ENCODE results near the gene ZKSCAN8. TPM values are rescaled to one million over a fixed set of nuclear protein-coding genes. Genes with fewer than 3 reads are reported as not detected.

Gene ZKSCAN8
- total RNA-seq, 4 donors from 2014 or later: 19.8 to 38.4 (median 24.8) TPM

GRCh38 chr6:28172006-28172405, 30.3 kb downstream of the ZKSCAN8 start:
- TF ChIP-seq POLR2A (IDR thresholded peaks at IDR 0.05) (no peak), EP300 (IDR thresholded peaks at IDR 0.05) (no peak), CTCF (IDR thresholded peaks at IDR 0.05) (no peak)
- H3K36me3 ChIP-seq: peaks cover 0 to 46% (median 0%) of the 10 kb centered on the region in 3 donors
- WGBS, 2 donors: 94 to 95% methylated on average over 2 of the region's 2 CpGs

GRCh38 chr6:28176373-28176772, 34.7 kb downstream of the ZKSCAN8 start:
- no peak for TF ChIP-seq CTCF (IDR thresholded peaks at IDR 0.05)
- TF ChIP-seq POLR2A (IDR thresholded peaks at IDR 0.05): no peak
- no peak for TF ChIP-seq EP300 (IDR thresholded peaks at IDR 0.05)
- Histone ChIP-seq H3K27me3 (no peaks in the 10 kb centered on the region), H3K4me1 (no peaks in the 10 kb centered on the region), H3K4me3 (no peak overlapping the region), H3K9me3 (no peaks in the 10 kb centered on the region), H3K36me3 (peaks cover 0 to 12% (median 0%) of the 10 kb centered on the region in 3 donors), H3K27ac (no peak overlapping the region)
- DNase-seq (ENCODE audit: low spot score in 2 of 2): no peak
- 90 to 97% methylated on average over 1 of the region's 1 CpG for WGBS, 2 donors

More at GRCh38 chr6:28172006-28172405, 30.3 kb downstream of the ZKSCAN8 start:
- Histone ChIP-seq H3K4me1 (no peaks in the 10 kb centered on the region), H3K27ac (no peak overlapping the region), H3K4me3 (no peak overlapping the region), H3K27me3 (no peaks in the 10 kb centered on the region), H3K9me3 (no peaks in the 10 kb centered on the region)
- DNase-seq (ENCODE audit: low spot score in 2 of 2): no peak

GRCh38 chr6:28182255-28182654, 40.6 kb downstream of the ZKSCAN8 start:
- DNase-seq (ENCODE audit: low spot score in 2 of 2): no peak
- H3K4me3 ChIP-seq: no peak overlapping the region
- no peaks in the 10 kb centered on the region for H3K27me3 ChIP-seq
- no peaks in the 10 kb centered on the region for H3K4me1 ChIP-seq
- 58 to 77% methylated on average over 1 of the region's 1 CpG for WGBS, 2 donors
- H3K27ac ChIP-seq: no peak overlapping the region
- H3K9me3 ChIP-seq: peaks cover 0 to 20% (median 2%) of the 10 kb centered on the region in 4 donors
- TF ChIP-seq CTCF (IDR thresholded peaks at IDR 0.05) (no peak), POLR2A (IDR thresholded peaks at IDR 0.05) (no peak), EP300 (IDR thresholded peaks at IDR 0.05) (no peak)
- H3K36me3 ChIP-seq: no peaks in the 10 kb centered on the region

GRCh38 chr6:28188111-28188979, 46.7 kb downstream of the ZKSCAN8 start:
- no peak overlapping the region for H3K4me3 ChIP-seq
- no peak overlapping the region for H3K27ac ChIP-seq
- TF ChIP-seq EP300 (IDR thresholded peaks at IDR 0.05) (no peak), CTCF (IDR thresholded peaks at IDR 0.05) (no peak), POLR2A (IDR thresholded peaks at IDR 0.05) (no peak)
- H3K9me3 ChIP-seq: peaks cover 0 to 63% (median 14%) of the 10 kb centered on the region in 4 donors
- no peak for DNase-seq (ENCODE audit: low spot score in 2 of 2)
- no peaks in the 10 kb centered on the region for H3K27me3 ChIP-seq
- no peaks in the 10 kb centered on the region for H3K4me1 ChIP-seq
- WGBS, 2 donors: 69 to 84% methylated on average over 6 of the region's 6 CpGs
- no peaks in the 10 kb centered on the region for H3K36me3 ChIP-seq

GRCh38 chr6:28200020-28200419, 58.3 kb downstream of the ZKSCAN8 start:
- no peak overlapping the region for H3K4me3 ChIP-seq
- H3K27ac ChIP-seq: no peak overlapping the region
- no peak for DNase-seq (ENCODE audit: low spot score in 2 of 2)
- H3K36me3 ChIP-seq: no peaks in the 10 kb centered on the region
- H3K9me3 ChIP-seq: peaks cover 0 to 35% (median 2%) of the 10 kb centered on the region in 4 donors
- TF ChIP-seq POLR2A (IDR thresholded peaks at IDR 0.05) (no peak), CTCF (IDR thresholded peaks at IDR 0.05) (no peak), EP300 (IDR thresholded peaks at IDR 0.05) (no peak)
- H3K27me3 ChIP-seq: peaks cover 0 to 20% of the 10 kb centered on the region in 2 donors
- no peaks in the 10 kb centered on the region for H3K4me1 ChIP-seq
- WGBS, 2 donors: 58 to 61% methylated on average over 1 of the region's 1 CpG

All from tibial nerve (tissue), 4 donors.